GM12878 (cell line): ENCODE measurements around the gene CPT2. TPM values are rescaled to one million over a fixed set of nuclear protein-coding genes. Genes with fewer than 3 reads are reported as not detected.

Experiments used
- ATAC-seq: fragments of 200-7000 bp; cut with Tn5 transposase; 3 replicates; pipeline ENCODE4 v1.9.1; 2020; ENCODE audit warnings: mild to moderate bottlenecking, moderate library complexity
- BruUV-seq: library from RNA; stranded (reverse); fragments of 400-500 nt; replicated peaks from 2 replicates; lab custom pipeline; 2021; lab: Mats Ljungman, UMichigan
- CTCF ChIA-PET: fragments of 300-600 bp; sonication (Branson Sonifier 250); formaldehyde crosslinking; extraction: SDS; loops from one replicate; lab custom pipeline; 2021; ENCODE audit warnings: inconsistent platforms; lab: Yijun Ruan, JAX
- POLR2A ChIA-PET: fragments of 350-600 bp; formaldehyde crosslinking; extraction: SDS; loops from one replicate; lab custom pipeline; 2021; ENCODE audit warnings: inconsistent platforms; lab: Charles Lee
- RAD21 ChIA-PET: fragments of 300-600 bp; sonication (Branson Sonifier 250); formaldehyde crosslinking; loops from one replicate; lab custom pipeline; 2023; ENCODE audit warnings: antibody characterized with exemption; ENCODE audit not compliant: unreplicated experiment; lab: Charles Lee
- SMC1A ChIA-PET: fragments of 300-600 bp; sonication (Branson Sonifier 250); formaldehyde crosslinking; loops from one replicate; lab custom pipeline; 2023; ENCODE audit not compliant: unreplicated experiment, uncharacterized antibody; lab: Charles Lee
- DNase-seq: peaks from one replicate; pipeline ENCODE4 v3.0.0-alpha.2; 2011; ENCODE audit warnings: low read depth, low spot score
- FAIRE-seq: peaks from 3 replicates; lab custom pipeline; 2011; peaks lifted over from hg19 to GRCh38; lab: Jason Lieb, UNC
- H2AFZ ChIP-seq: 2 replicates; pipeline ENCODE4 v1.6.0; 2011; ENCODE audit warnings: low read depth, low read length, control low read depth; ENCODE audit not compliant: control insufficient read depth
- H3K27ac ChIP-seq: 2 replicates; pipeline ENCODE4 v1.5.1; 2011; ENCODE audit warnings: control low read depth; ENCODE audit not compliant: control insufficient read depth, insufficient read depth
- H3K27me3 ChIP-seq, 2 experiments: replicated peaks in 1 of 2; 2 replicates each; pipeline versions ENCODE4 v1.6.0 to v1.6.1; 2011; ENCODE audit warnings: low read length in 1 of 2; ENCODE audit not compliant: control insufficient read depth in 2 of 2, insufficient read depth in 2 of 2
- H3K36me3 ChIP-seq, 2 experiments: 2 replicates each; pipeline ENCODE4 v1.5.1; 2011; ENCODE audit warnings: low read length in 1 of 2; ENCODE audit not compliant: control insufficient read depth in 2 of 2, insufficient read depth in 2 of 2
- H3K4me1 ChIP-seq: 2 replicates; pipeline ENCODE4 v1.6.1; 2011; ENCODE audit warnings: mild to moderate bottlenecking, low read length, moderate library complexity, mixed read lengths; ENCODE audit not compliant: control insufficient read depth, insufficient read depth
- H3K4me2 ChIP-seq: 2 replicates; pipeline ENCODE4 v1.6.0; 2011; ENCODE audit warnings: control low read depth; ENCODE audit not compliant: control insufficient read depth, insufficient read depth
- H3K4me3 ChIP-seq: fragments of 200-600 bp; sonication (generic); 2 replicates; pipeline ENCODE4 v1.5.1; 2016
- H3K79me2 ChIP-seq: 2 replicates; pipeline ENCODE4 v1.6.0; 2011; ENCODE audit warnings: low read length; ENCODE audit not compliant: control insufficient read depth, insufficient read depth
- H3K9ac ChIP-seq: 2 replicates; pipeline ENCODE4 v1.8.0; 2011; ENCODE audit warnings: low read length, control low read depth, mixed read lengths; ENCODE audit not compliant: control insufficient read depth, insufficient read depth
- H3K9me3 ChIP-seq: replicated peaks from 3 replicates; pipeline ENCODE4 v1.5.1; 2011; ENCODE audit warnings: mild to moderate bottlenecking, low read length; ENCODE audit not compliant: control insufficient read depth, insufficient read depth
- H4K20me1 ChIP-seq: 2 replicates; pipeline ENCODE4 v1.6.0; 2011; ENCODE audit not compliant: control insufficient read depth, insufficient read depth
- MTA2 ChIP-seq: fragments of 450-650 bp; IDR thresholded peaks from 2 replicates; pipeline ENCODE4 v1.6.1; 2016; ENCODE audit warnings: low read depth, mild to moderate bottlenecking, moderate library complexity
- RAD51 ChIP-seq: fragments of 450-650 bp; IDR thresholded peaks from 2 replicates; pipeline ENCODE4 v1.6.1; 2016; ENCODE audit warnings: moderate library complexity, mild to moderate bottlenecking, inconsistent platforms
- RFX5 ChIP-seq: IDR thresholded peaks from 2 replicates; pipeline ENCODE4 v1.6.1; 2011; ENCODE audit warnings: low read depth, low read length, improper control_type of control experiment
- STAT3 ChIP-seq: IDR thresholded peaks from 2 replicates; pipeline ENCODE4 v1.6.1; 2011; ENCODE audit warnings: low read depth, low read length, improper control_type of control experiment
- WGBS: methylation state at CpG from one replicate; pipeline ENCODE4 v1.1.6; 2016; ENCODE audit warnings: low lambda C conversion rate; ENCODE audit not compliant: insufficient replicate concordance, insufficient coverage; ENCODE audit errors: missing lambda C conversion rate; 5-methylcytosine and 5-hydroxymethylcytosine counted together
- in situ Hi-C: fragments of 300-500 bp; cut with MboI; formaldehyde crosslinking; loops from 9 replicates; pipeline ENCODE4 v1.14.3; 2018; ENCODE audit warnings: mixed read lengths
- intact Hi-C: fragments of 100-400 bp; cut with micrococcal nuclease; formaldehyde crosslinking; loops from one replicate; pipeline ENCODE4 v1.14.2; 2022; ENCODE audit not compliant: unreplicated experiment
- polyA plus RNA-seq, 11 experiments: library from polyadenylated mRNA; depleted of rRNA in 4 of 11; unstranded in 6 of 11; stranded (reverse) in 5 of 11; fragments of >200 nt; fragmentation: Nextera tagmentation in 4 of 11; fragmentation: Illumina TruSeq in 1 of 11; extraction: Ambion mirVana in 4 of 11; extraction: Trizol in 1 of 11; gene quantifications; 1 replicate in 1 of 11; 2 replicates in 10 of 11; pipeline versions ENCODE4 v1.2.1 to v1.2.3, GENCODE V29; 2011 to 2016; ENCODE audit warnings: inconsistent platforms in 2 of 11, missing spikeins in 2 of 11, low read depth in 1 of 11
- total RNA-seq, 4 experiments: library from RNA; depleted of rRNA in 3 of 4; stranded (reverse); fragments of >200 nt in 3 of 4; fragmentation: Illumina TruSeq in 1 of 4; extraction: Trizol in 1 of 4; gene quantifications; 2 replicates each; pipeline versions ENCODE4 v1.2.1 to v1.2.3, GENCODE V29; 2013 to 2021
- TF ChIP-seq, protein P1 (sequence below): fragments of 450-650 bp; IDR thresholded peaks from 2 replicates; pipeline ENCODE4 v1.6.1; 2018; ENCODE audit warnings: mild to moderate bottlenecking, low read depth, moderate library complexity; ENCODE audit not compliant: partially characterized antibody

CPT2 gene
- total and polyA plus RNA-seq, 10 of the 15 experiments (the other 5 are each of a cell fraction or from before 2014, with no cell fraction given), result 10.1 to 36.2 (median 26.3) TPM

DNA sequence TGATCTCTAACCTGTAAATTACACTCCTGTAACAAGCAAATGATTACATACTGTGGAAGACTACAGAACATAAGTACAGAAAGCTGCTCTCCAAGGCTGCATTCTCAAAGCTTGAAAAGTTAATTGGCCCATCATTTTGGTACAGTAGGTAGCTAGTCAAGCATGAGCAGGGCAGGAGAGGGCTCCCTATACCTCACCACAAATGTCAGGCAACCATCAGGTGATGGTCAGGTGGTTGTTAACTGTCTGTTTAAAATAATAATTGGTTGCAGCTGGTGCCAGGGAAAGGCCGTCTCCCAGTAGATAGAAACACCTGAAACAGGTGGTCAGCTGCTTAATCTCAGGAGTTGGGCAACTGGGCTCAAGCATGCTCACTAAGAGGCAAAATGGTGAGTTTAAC lies 41.1 kb upstream of the CPT2 start:
- CTCF ChIA-PET, result interaction anchor here (1.3 kb wide), 2 partner anchors 16 to 27 kb away, joined by 3 read pairs; no protein-coding TSS in a partner anchor

More for the DNA sequence above, 41.1 kb upstream of the CPT2 start:
- FAIRE-seq (no peak), DNase-seq (no peak), ATAC-seq (no peak)
- peaks cover 0 to 1% of the 10 kb centered on the region in 2 experiments; a peak in 1 of 4 replicates for H3K27me3 ChIP-seq
- 6% methylated on average over 1 of the region's 1 CpG for WGBS
- no peaks in the 10 kb centered on the region for H3K9me3 ChIP-seq
- no peak overlapping the region for H3K4me2 ChIP-seq
- ChIA-PET SMC1A (interaction anchor here (0.6 kb wide), 2 partner anchors 12 to 301 kb away, joined by 3 read pairs; no protein-coding TSS in a partner anchor), POLR2A (no interaction called here), RAD21 (no interaction called here)
- no peak overlapping the region for H3K4me3 ChIP-seq
- H3K4me1 ChIP-seq, result no peaks in the 10 kb centered on the region
- H2AFZ ChIP-seq, result no peak overlapping the region
- no peaks in the 10 kb centered on the region for H3K36me3 ChIP-seq
- intact Hi-C loops (no loop called here), in situ Hi-C loops (no loop called here)
- no peak overlapping the region for H3K27ac ChIP-seq
- H3K9ac ChIP-seq, result no peak overlapping the region
- no peaks in the 10 kb centered on the region for H3K79me2 ChIP-seq
- BruUV-seq, result no TSS peak
- TF ChIP-seq RAD51, result no peak
- TF ChIP-seq, protein P1, sequence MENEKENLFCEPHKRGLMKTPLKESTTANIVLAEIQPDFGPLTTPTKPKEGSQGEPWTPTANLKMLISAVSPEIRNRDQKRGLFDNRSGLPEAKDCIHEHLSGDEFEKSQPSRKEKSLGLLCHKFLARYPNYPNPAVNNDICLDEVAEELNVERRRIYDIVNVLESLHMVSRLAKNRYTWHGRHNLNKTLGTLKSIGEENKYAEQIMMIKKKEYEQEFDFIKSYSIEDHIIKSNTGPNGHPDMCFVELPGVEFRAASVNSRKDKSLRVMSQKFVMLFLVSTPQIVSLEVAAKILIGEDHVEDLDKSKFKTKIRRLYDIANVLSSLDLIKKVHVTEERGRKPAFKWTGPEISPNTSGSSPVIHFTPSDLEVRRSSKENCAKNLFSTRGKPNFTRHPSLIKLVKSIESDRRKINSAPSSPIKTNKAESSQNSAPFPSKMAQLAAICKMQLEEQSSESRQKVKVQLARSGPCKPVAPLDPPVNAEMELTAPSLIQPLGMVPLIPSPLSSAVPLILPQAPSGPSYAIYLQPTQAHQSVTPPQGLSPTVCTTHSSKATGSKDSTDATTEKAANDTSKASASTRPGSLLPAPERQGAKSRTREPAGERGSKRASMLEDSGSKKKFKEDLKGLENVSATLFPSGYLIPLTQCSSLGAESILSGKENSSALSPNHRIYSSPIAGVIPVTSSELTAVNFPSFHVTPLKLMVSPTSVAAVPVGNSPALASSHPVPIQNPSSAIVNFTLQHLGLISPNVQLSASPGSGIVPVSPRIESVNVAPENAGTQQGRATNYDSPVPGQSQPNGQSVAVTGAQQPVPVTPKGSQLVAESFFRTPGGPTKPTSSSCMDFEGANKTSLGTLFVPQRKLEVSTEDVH, result no peak
- TF ChIP-seq STAT3, result no peak
- TF ChIP-seq RFX5, result no peak
- no peak for TF ChIP-seq MTA2
- H4K20me1 ChIP-seq, result no peaks in the 10 kb centered on the region
